ENCODE results near the gene TNFRSF8. TPM values are rescaled to one million over a fixed set of nuclear protein-coding genes. Genes with fewer than 3 reads are reported as not detected.

Gene TNFRSF8
- total RNA-seq, 1 donor from 2014 or later = 2.2 TPM

GRCh38 chr1:12080156-12080555 is 17.1 kb downstream of the TNFRSF8 start:
- CTCF ChIA-PET = interaction anchor here (1.0 to 3.3 kb wide), 11 partner anchors 8 to 78 kb away, joined by 3 to 18 read pairs (median 10); partner anchors contain the start of gene MIIP
- H3K9me3 Mint-ChIP-seq = peaks cover 9% of the 10 kb centered on the region
- H3K27ac Mint-ChIP-seq = no peak overlapping the region
- H3K4me1 Mint-ChIP-seq = peaks cover 38% of the 10 kb centered on the region
- intact Hi-C loops (cut with micrococcal nuclease) = no loop called here
- H3K27me3 Mint-ChIP-seq = no peaks in the 10 kb centered on the region
- ATAC-seq (ENCODE audit: low read depth) (no peak), DNase-seq (no peak)
- TF ChIP-seq CTCF (IDR thresholded peaks at IDR 0.05) = no peak
- POLR2A ChIA-PET = interaction anchor here (0.6 to 3.5 kb wide), 8 partner anchors 8 to 171 kb away, joined by 4 to 83 read pairs (median 23); partner anchors contain the start of gene MIIP
- H3K36me3 Mint-ChIP-seq (ENCODE audit: low read depth) = no peaks in the 10 kb centered on the region
- no peak overlapping the region for H3K4me3 Mint-ChIP-seq

GRCh38 chr1:12080773-12081556 is 17.9 kb downstream of the TNFRSF8 start:
- no peaks in the 10 kb centered on the region for H3K27me3 Mint-ChIP-seq
- intact Hi-C loops (cut with micrococcal nuclease) = no loop called here
- no peak for DNase-seq
- no peak for ATAC-seq (ENCODE audit: low read depth)
- H3K4me1 Mint-ChIP-seq = peaks cover 43% of the 10 kb centered on the region
- H3K27ac Mint-ChIP-seq = no peak overlapping the region
- no peak for TF ChIP-seq CTCF (IDR thresholded peaks at IDR 0.05)
- H3K9me3 Mint-ChIP-seq = peaks cover 9% of the 10 kb centered on the region
- ChIA-PET CTCF (interaction anchor here (1.6 to 3.3 kb wide), 5 partner anchors 14 to 79 kb away, joined by 3 to 16 read pairs (median 10); partner anchors contain the start of gene MIIP), POLR2A (interaction anchor here (0.6 to 3.5 kb wide), 3 partner anchors 11 to 172 kb away, joined by 5 to 83 read pairs (median 31); partner anchors contain the start of gene MIIP)
- H3K4me3 Mint-ChIP-seq = no peak overlapping the region
- H3K36me3 Mint-ChIP-seq (ENCODE audit: low read depth) = no peaks in the 10 kb centered on the region

- CTCF ChIA-PET = no interaction called here
- no peak for ATAC-seq (ENCODE audit: low read depth)
- Mint-ChIP-seq H3K27me3 (no peaks in the 10 kb centered on the region), H3K36me3 (ENCODE audit: low read depth) (no peaks in the 10 kb centered on the region), H3K27ac (peak overlapping the region; percentile 50), H3K4me1 (peaks cover 50% of the 10 kb centered on the region), H3K4me3 (no peak overlapping the region), H3K9me3 (peaks cover 14% of the 10 kb centered on the region)
- POLR2A ChIA-PET = interaction anchor here (0.7 kb wide), 1 partner anchor 61 kb away, joined by 3 read pairs; no protein-coding TSS in a partner anchor
- no peak for DNase-seq
- TF ChIP-seq CTCF (IDR thresholded peaks at IDR 0.05) = no peak
- intact Hi-C loops (cut with micrococcal nuclease) = no loop called here
These were observed 18.7 kb downstream of the TNFRSF8 start for GRCh38 chr1:12081648-12082396.

GRCh38 chr1:12082988-12083387 is 19.9 kb downstream of the TNFRSF8 start:
- peaks cover 1% of the 10 kb centered on the region for H3K36me3 Mint-ChIP-seq (ENCODE audit: low read depth)
- peaks cover 51% of the 10 kb centered on the region for H3K4me1 Mint-ChIP-seq
- ChIA-PET POLR2A (no interaction called here), CTCF (no interaction called here)
- no peak overlapping the region for H3K4me3 Mint-ChIP-seq
- no peaks in the 10 kb centered on the region for H3K27me3 Mint-ChIP-seq
- no peak for ATAC-seq (ENCODE audit: low read depth)
- no peak for TF ChIP-seq CTCF (IDR thresholded peaks at IDR 0.05)
- peaks cover 15% of the 10 kb centered on the region for H3K9me3 Mint-ChIP-seq
- intact Hi-C loops (cut with micrococcal nuclease) = no loop called here
- no peak overlapping the region for H3K27ac Mint-ChIP-seq
- DNase-seq = no peak

DNA sequence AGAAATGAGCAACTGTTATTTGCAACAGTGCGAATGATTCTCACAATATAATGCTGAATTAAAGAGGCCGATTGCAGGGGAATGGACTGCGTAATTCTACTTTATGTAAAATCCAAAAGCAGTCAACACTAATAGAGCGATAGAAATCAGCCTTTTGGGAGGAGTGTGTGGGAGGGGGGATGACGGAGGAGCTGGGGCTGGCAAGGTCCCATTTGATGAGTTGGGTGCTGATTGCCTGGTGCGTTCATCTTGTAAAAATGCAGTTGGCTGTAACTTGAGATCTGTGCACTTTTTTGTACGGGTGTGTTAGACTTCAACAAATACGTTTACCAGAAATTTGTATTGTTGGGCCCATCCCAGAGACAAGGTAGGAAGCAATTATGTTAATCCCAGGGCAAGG is 20.7 kb downstream of the TNFRSF8 start:
- intact Hi-C loops (cut with micrococcal nuclease) = no loop called here
- POLR2A ChIA-PET = no interaction called here
- ATAC-seq (ENCODE audit: low read depth) (no peak), DNase-seq (no peak)
- Mint-ChIP-seq H3K4me3 (no peak overlapping the region), H3K9me3 (peaks cover 15% of the 10 kb centered on the region), H3K27me3 (no peaks in the 10 kb centered on the region), H3K4me1 (peaks cover 53% of the 10 kb centered on the region), H3K36me3 (ENCODE audit: low read depth) (peaks cover 1% of the 10 kb centered on the region), H3K27ac (no peak overlapping the region)
- CTCF ChIA-PET = no interaction called here
- no peak for TF ChIP-seq CTCF (IDR thresholded peaks at IDR 0.05)

Measured in activated B cell treated with CpG ODN at 0.5 μM for 24 hours (primary cell).